HEK293T (cell line): Measurements from ENCODE around the gene GAPDH.

ENCODE experiments used
- CTCF ChIA-PET: fragments of 350-600 bp; formaldehyde crosslinking; extraction: SDS; loops from one replicate; lab custom pipeline; 2021; ENCODE audit warnings: antibody characterized with exemption, inconsistent platforms; lab: Yijun Ruan, JAX
- POLR2A ChIA-PET: fragments of 350-600 bp; formaldehyde crosslinking; extraction: SDS; loops from one replicate; lab custom pipeline; 2020; ENCODE audit warnings: antibody characterized with exemption, inconsistent platforms; lab: Yijun Ruan, JAX
- DNase-seq: peaks from one replicate; pipeline ENCODE4 v3.0.0; 2012; ENCODE audit warnings: mixed read lengths; ENCODE audit errors: extremely low spot score
- ARNT ChIP-seq: fragments of 450-650 bp; IDR thresholded peaks from 2 replicates; pipeline ENCODE4 v1.6.1; 2017; ENCODE audit warnings: mild to moderate bottlenecking
- BHLHE40 ChIP-seq: fragments of 450-650 bp; IDR thresholded peaks from 2 replicates; pipeline ENCODE4 v1.6.1; 2016; ENCODE audit warnings: mild to moderate bottlenecking, moderate library complexity, borderline replicate concordance
- CTBP1 ChIP-seq: fragments of 450-650 bp; IDR thresholded peaks from 2 replicates; pipeline ENCODE4 v1.6.1; 2016; ENCODE audit warnings: borderline replicate concordance
- ELF4 ChIP-seq: fragments of 450-650 bp; IDR thresholded peaks from 2 replicates; pipeline ENCODE4 v1.6.1; 2017; ENCODE audit warnings: antibody characterized with exemption
- FOXA1 ChIP-seq: fragments of 450-650 bp; IDR thresholded peaks from 2 replicates; pipeline ENCODE4 v1.6.1; 2016; ENCODE audit warnings: mild to moderate bottlenecking
- FOXK2 ChIP-seq: fragments of 450-650 bp; IDR thresholded peaks from 2 replicates; pipeline ENCODE4 v1.6.1; 2016; ENCODE audit warnings: mild to moderate bottlenecking
- FOXM1 ChIP-seq: fragments of 450-650 bp; IDR thresholded peaks from 2 replicates; pipeline ENCODE4 v1.6.1; 2017; ENCODE audit warnings: mild to moderate bottlenecking, borderline replicate concordance
- HDGF ChIP-seq: fragments of 450-650 bp; IDR thresholded peaks from 2 replicates; pipeline ENCODE4 v1.6.1; 2017; ENCODE audit warnings: antibody characterized with exemption, borderline replicate concordance
- L3MBTL2 ChIP-seq: fragments of 450-650 bp; conservative IDR thresholded peaks from 2 replicates; pipeline ENCODE4 v1.6.1; 2016; ENCODE audit warnings: mild to moderate bottlenecking
- LEF1 ChIP-seq: fragments of 450-650 bp; IDR thresholded peaks from 2 replicates; pipeline ENCODE4 v1.6.1; 2017; ENCODE audit warnings: mild to moderate bottlenecking, borderline replicate concordance
- NFRKB ChIP-seq: fragments of 450-650 bp; IDR thresholded peaks from 2 replicates; pipeline ENCODE4 v1.6.1; 2016; ENCODE audit warnings: mild to moderate bottlenecking, moderate library complexity
- PKNOX1 ChIP-seq: fragments of 450-650 bp; IDR thresholded peaks from 2 replicates; pipeline ENCODE4 v1.6.1; 2016
- SP1 ChIP-seq: fragments of 450-650 bp; IDR thresholded peaks from 2 replicates; pipeline ENCODE4 v1.6.1; 2017
- SUZ12 ChIP-seq: fragments of 450-650 bp; IDR thresholded peaks from 2 replicates; pipeline ENCODE4 v1.6.1; 2016; ENCODE audit warnings: mild to moderate bottlenecking
- TARDBP ChIP-seq: fragments of 450-650 bp; IDR thresholded peaks from 2 replicates; pipeline ENCODE4 v1.6.1; 2016
- ZNF384 ChIP-seq: fragments of 450-650 bp; IDR thresholded peaks from 2 replicates; pipeline ENCODE4 v1.6.1; 2016

GAPDH gene

GRCh38 chr12:6522193-6522592 lies 12.1 kb upstream of the GAPDH start:
- ChIA-PET POLR2A (no interaction called here), CTCF (interaction anchor here (0.7 kb wide), 1 partner anchor 22 kb away, joined by 3 read pairs; no protein-coding TSS in a partner anchor)
- DNase-seq: no peak
- TF ChIP-seq FOXA1: no peak
- TF ChIP-seq FOXK2: no peak
- TF ChIP-seq SUZ12: no peak
- no peak for TF ChIP-seq ELF4
- TF ChIP-seq FOXM1: no peak
- TF ChIP-seq PKNOX1: no peak
- TF ChIP-seq CTBP1: no peak
- no peak for TF ChIP-seq TARDBP
- TF ChIP-seq NFRKB: no peak
- TF ChIP-seq BHLHE40: no peak
- no peak for TF ChIP-seq LEF1
- TF ChIP-seq ZNF384: no peak
- TF ChIP-seq L3MBTL2: no peak
- no peak for TF ChIP-seq ARNT
- no peak for TF ChIP-seq HDGF
- no peak for TF ChIP-seq SP1

- TF ChIP-seq L3MBTL2 (no peak), BHLHE40 (no peak), CTBP1 (no peak), FOXK2 (no peak), FOXM1 (no peak), NFRKB (no peak), LEF1 (no peak), HDGF (no peak), PKNOX1 (no peak), ZNF384 (no peak), ELF4 (no peak), SUZ12 (no peak), SP1 (no peak), ARNT (no peak), TARDBP (no peak), FOXA1 (no peak)
- ChIA-PET POLR2A (interaction anchor here (0.9 to 1.5 kb wide), 3 partner anchors 9 to 12 kb away, joined by 3 to 6 read pairs (median 5); partner anchors contain the start of gene GAPDH), CTCF (no interaction called here)
- no peak for DNase-seq
Measured at GRCh38 chr12:6523708-6524107, 10.6 kb upstream of the GAPDH start.

DNA sequence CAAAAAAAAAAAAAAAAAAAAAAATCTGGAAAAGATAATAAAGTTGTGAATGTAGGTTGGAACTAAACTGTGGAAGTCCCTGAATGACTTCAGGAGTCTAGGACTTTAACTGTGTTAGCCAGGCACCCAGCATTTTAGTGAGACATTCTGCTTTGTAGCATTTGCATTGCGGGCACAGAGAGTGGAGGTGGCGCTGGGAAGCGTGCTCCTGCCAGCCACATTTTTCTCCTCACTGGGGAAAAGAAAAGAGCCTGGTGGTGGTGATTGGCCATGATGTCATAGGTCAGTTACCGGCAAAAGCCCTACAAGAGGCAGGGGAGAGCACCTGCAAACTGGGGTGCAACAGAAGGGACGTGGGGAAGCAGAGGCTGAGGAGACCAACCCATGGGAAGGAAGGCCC lies 9.7 kb upstream of the GAPDH start:
- DNase-seq: no peak
- ChIA-PET POLR2A (interaction anchor here (1.1 to 1.5 kb wide), 2 partner anchors 10 to 11 kb away, joined by 3 to 6 read pairs; partner anchors contain the start of gene GAPDH), CTCF (no interaction called here)
- no peak for TF ChIP-seq L3MBTL2
- no peak for TF ChIP-seq BHLHE40
- TF ChIP-seq ARNT: no peak
- TF ChIP-seq FOXM1: no peak
- TF ChIP-seq CTBP1: no peak
- TF ChIP-seq NFRKB: no peak
- no peak for TF ChIP-seq FOXK2
- no peak for TF ChIP-seq SUZ12
- TF ChIP-seq SP1: no peak
- TF ChIP-seq TARDBP: no peak
- TF ChIP-seq ZNF384: no peak
- no peak for TF ChIP-seq LEF1

GRCh38 chr12:6526201-6526600 lies 8.1 kb upstream of the GAPDH start:
- DNase-seq: no peak
- ChIA-PET POLR2A (interaction anchor here (1.1 to 2.0 kb wide), 3 partner anchors 8 to 33 kb away, joined by 4 to 5 read pairs (median 4); partner anchors contain the start of genes GAPDH and MRPL51), CTCF (no interaction called here)
- TF ChIP-seq FOXA1 (no peak), SP1 (no peak), ARNT (no peak), CTBP1 (no peak), LEF1 (no peak), ZNF384 (no peak), PKNOX1 (no peak), TARDBP (no peak), FOXK2 (no peak), BHLHE40 (no peak), SUZ12 (no peak), L3MBTL2 (no peak), NFRKB (no peak), HDGF (no peak), ELF4 (no peak), FOXM1 (no peak)

DNA sequence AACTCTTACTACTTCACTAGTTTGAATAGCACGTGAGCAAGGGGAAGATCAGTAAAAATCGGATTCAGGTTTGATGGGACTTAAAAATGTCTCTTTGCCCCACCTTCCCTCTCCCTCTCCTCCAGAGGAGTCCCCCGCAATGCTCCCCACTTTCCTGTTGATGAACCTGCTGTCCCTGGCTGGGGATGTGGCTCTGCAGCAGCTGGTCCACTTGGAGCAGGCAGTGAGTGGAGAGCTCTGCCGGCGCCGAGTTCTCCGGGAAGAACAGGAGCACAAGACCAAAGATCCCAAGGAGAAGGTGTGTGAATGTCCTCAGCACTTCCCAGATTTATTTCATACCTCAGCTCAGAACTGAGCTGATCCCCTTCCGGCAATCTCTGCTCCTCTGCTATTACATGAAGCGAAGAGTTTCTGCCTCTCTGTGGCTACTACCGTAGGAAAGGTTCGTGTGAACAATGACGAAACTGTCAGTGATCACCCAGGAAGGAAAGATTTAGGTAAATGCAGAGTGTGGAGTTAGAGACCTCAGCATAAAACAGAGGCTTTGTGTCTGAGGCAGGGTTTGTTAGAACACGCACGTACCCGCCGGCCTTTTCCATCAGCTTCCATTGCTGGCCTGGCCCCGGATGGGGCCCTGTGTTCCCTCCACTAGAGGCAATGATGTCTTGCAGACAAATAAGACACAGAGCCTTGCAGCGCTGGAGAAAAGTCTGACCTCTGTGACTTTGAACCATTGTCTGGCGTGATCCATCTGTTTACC lies 7.4 kb upstream of the GAPDH start:
- no peak for DNase-seq
- ChIA-PET CTCF (no interaction called here), POLR2A (interaction anchor here (1.1 to 2.0 kb wide), 2 partner anchors 9 to 34 kb away, joined by 4 to 5 read pairs; partner anchors contain the start of gene MRPL51)
- no peak for TF ChIP-seq LEF1
- TF ChIP-seq FOXA1: no peak
- no peak for TF ChIP-seq HDGF
- no peak for TF ChIP-seq ARNT
- TF ChIP-seq FOXK2: no peak
- TF ChIP-seq ELF4: no peak
- TF ChIP-seq L3MBTL2: no peak
- no peak for TF ChIP-seq TARDBP
- TF ChIP-seq SUZ12: no peak
